Measurements from ENCODE around the gene NTM.

The NTM gene

DNA sequence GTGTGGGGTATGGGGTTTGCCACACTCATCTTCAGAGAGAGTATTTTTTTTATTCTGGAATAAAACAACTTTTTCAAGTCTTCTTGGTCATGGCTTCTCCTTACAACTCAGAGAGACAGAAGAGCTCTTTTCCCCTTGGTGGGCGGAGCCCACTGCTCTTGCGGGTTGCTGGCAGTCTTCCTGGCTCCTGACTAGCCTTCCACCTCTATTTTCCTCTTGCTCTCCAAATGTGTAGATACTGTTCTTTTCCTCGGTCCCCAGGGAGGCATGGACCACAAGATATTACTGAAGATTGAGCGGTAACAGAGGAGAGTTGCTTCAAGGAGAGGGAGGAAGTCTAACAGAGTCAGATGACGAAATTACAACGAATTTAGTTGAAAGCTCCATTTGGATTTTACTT is 210.6 kb downstream of the NTM start:
- no peak overlapping the region for H3K4me3 ChIP-seq (ENCODE audit: low read length)
- no peak for TF ChIP-seq ZNF274 (IDR thresholded peaks at IDR 0.05; ENCODE audit: low read depth, low read length)

DNA sequence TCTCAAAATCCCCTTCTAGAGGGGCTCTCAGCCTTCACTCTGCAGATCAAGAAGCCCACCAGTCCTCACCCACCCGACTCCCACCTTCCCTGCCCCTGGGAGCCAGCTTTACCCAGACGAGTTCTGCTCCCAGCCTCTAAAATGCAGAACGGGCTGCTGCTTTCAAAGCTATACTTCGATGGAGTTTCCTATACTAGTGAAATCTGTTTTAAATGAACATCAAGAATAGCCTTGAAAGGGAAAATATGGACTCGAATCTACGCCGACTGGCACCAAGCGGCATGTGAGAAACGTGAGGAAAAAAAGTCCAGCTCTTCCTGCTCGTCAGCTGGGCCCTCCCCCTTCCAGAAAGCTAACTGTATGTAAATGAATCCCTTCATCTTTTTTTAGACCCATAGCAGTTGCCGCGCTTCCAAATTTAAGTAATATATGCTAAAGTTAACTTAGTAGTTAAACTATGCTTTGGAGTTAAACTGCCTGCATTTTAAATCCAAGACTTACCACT is 211.7 kb downstream of the NTM start:
- no peak overlapping the region for H3K4me3 ChIP-seq (ENCODE audit: low read length)
- TF ChIP-seq ZNF274 (IDR thresholded peaks at IDR 0.05; ENCODE audit: low read depth, low read length), result no peak

DNA sequence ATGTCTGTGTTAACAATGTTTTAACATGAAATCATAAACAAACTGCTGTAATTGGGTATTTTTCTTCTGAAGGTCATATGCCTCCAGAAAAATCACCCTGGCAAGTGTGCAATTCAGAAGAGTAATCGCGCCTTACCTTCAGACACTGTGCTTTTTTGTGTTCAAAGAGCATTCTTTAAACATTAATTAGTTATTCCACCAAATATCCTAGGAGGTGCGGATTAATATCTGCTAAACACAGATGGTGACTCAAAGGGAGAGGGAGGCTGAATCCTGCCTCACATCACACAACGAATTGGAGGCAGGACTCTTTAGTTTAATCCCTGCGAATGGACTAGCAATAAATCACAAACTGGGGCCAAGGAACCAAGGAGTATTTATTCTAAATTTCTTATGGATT is 213.0 kb downstream of the NTM start:
- no peak overlapping the region for H3K4me3 ChIP-seq (ENCODE audit: low read length)
- no peak for TF ChIP-seq ZNF274 (IDR thresholded peaks at IDR 0.05; ENCODE audit: low read depth, low read length)

DNA sequence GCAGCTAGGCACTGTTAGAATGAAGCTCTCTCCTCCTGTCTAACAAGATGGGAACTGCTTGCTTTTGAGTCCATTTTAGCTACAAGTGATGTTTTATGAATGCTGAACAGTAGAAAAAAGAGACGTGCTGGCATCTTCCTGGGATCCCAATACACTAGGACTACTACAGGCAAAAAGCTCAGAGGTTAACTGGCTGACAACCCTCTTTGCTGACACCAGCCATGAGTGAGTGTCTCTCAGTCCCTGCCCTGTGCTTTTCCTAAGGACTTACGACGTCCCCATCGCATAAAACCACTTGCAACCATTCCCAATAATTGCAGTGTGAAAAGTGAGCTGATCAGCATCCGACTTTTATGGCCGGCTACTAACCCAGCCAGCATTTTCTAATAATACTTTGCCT is 213.5 kb downstream of the NTM start:
- no peak for TF ChIP-seq ZNF274 (IDR thresholded peaks at IDR 0.05; ENCODE audit: low read depth, low read length)
- no peak overlapping the region for H3K4me3 ChIP-seq (ENCODE audit: low read length)

DNA sequence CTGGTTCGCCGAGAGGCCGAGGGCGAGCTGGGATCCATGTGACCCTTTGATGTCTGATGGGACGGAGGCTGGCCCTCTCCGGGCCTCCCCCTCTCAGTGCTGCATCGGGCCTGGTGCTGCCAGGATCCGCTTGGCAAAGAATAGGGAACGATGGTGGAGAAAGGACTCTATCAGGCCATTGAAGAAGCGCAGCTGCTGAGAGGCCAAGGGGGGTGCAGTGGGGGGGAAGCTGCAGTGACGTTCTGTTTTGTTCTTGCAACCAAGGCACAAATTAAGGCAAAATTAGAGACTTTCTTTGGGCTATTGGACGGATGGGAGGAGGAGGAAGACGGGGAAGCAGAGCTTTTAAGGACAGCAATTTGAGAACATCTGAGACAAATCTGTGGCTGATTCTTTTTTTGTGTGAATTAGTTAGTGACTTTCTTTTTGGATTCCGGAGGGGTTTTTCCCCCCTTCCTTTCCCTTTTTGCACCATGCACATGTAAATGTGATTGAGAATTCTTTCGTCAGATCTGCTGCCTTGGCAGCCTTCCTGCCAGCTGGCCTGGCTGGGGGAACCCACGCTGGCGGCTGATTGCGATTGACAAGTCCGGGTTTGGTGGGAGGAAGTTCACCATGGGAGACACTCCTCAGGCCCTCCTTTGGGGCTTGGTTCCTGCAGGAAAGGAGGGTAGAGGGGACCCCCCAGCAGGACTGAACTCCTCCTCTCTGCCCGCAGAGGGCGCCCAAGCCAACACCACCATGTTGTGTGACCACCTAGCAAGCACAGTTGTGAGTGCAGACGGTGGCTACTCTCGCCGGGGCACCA is 214.6 kb downstream of the NTM start:
- no peak overlapping the region for H3K4me3 ChIP-seq (ENCODE audit: low read length)
- TF ChIP-seq ZNF274 (IDR thresholded peaks at IDR 0.05; ENCODE audit: low read depth, low read length), result no peak

DNA sequence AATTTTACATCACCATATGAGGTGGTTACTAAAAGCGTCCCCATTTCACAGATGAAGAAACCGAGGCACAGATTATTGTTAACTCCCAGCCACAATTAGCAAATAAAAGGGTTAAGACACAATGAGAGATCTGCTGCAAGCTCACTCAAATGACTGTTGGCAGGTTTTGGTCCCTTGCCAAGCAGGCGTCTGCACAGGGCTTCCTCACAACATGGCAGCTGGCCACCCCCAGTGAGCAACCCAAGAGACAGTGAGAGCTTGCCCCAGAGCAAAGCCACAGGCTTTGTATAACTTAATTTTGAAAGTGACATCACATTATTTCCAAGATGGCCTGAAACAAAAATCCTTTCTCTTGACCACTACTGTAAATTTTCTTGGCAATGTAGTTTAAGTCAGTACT is 217.6 kb downstream of the NTM start:
- no peak overlapping the region for H3K4me3 ChIP-seq (ENCODE audit: low read length)
- TF ChIP-seq ZNF274 (IDR thresholded peaks at IDR 0.05; ENCODE audit: low read depth, low read length), result no peak

DNA sequence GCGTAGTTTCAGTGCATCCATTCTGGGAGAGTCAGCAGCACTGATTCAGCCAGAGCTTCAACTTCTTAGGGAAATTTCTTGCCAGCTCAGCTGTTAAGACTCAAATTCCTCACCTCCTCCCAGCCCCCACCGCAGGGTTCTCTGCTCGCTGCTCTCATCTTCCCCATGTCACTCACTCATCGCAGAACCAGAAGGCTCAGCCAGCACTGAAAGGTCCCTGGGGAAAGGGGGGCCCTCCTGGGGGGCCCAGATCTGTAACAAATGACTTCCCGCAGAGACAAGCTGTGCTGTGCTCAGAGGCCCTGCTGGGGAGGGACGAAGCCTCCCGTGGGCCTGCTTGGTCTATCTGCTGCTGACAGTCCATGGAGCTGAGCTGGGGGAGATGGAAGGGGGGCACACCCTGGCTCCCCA is 220.6 kb downstream of the NTM start:
- TF ChIP-seq ZNF274 (IDR thresholded peaks at IDR 0.05; ENCODE audit: low read depth, low read length), result no peak
- no peak overlapping the region for H3K4me3 ChIP-seq (ENCODE audit: low read length)

DNA sequence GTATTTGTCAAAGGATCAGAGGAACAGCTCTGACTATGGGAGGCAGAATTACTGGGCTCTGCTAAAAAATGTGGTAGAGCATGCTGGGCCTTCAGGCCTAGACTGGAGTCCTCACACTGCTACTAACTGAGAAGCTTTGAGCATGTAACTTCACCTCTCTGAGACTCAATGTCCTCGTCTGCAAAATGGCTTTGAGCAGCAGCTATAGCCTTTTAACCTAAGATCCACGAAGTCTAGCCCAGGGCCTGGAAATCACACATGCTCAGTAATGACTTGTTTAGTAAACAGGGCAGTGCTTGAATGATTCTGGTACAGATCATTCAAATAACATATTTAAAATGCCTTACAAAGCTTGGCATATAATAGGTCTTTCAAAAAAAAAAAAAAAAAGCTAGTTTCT is 221.7 kb downstream of the NTM start:
- no peak overlapping the region for H3K4me3 ChIP-seq (ENCODE audit: low read length)
- no peak for TF ChIP-seq ZNF274 (IDR thresholded peaks at IDR 0.05; ENCODE audit: low read depth, low read length)

DNA sequence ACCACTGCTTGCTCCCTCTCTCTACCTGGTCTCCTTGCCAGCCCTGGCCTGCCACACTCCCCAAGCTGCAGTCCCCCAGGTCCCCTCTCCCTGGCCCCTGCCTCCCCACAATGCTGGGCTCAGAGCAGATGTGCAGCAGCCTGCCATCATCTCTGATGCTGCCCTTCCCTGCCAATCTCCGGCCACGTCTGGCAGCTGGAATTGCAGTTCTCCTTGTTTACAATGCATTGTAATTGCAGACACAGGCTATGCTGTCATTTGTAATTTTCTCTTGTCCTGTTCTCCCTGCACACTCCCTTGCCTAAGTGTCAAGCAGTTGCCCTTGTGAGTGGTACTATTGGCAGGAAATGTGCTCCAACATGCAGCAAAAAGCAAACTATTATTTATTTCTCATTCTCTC is 222.3 kb downstream of the NTM start:
- no peak for TF ChIP-seq ZNF274 (IDR thresholded peaks at IDR 0.05; ENCODE audit: low read depth, low read length)
- H3K4me3 ChIP-seq (ENCODE audit: low read length), result no peak overlapping the region

DNA sequence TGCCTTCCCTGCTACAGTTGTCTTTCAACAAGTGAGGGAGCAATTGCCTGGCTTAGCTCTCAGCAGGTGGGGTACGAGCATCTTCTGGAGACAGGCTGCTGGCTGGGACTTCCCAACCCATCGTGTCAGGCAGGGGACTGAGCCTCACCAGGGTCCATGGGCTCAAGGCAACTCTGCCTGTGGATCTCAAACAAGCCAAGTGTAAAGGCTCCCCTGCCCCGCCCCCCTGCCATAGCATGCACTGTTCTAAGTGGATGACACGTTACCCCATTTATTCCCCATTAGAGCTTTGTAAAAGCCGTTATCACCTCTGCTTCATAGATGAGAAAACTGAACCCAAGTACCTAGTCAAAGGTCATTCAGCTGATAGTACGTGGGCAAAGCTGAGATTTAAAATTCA is 222.9 kb downstream of the NTM start:
- no peak overlapping the region for H3K4me3 ChIP-seq (ENCODE audit: low read length)
- no peak for TF ChIP-seq ZNF274 (IDR thresholded peaks at IDR 0.05; ENCODE audit: low read depth, low read length)

DNA sequence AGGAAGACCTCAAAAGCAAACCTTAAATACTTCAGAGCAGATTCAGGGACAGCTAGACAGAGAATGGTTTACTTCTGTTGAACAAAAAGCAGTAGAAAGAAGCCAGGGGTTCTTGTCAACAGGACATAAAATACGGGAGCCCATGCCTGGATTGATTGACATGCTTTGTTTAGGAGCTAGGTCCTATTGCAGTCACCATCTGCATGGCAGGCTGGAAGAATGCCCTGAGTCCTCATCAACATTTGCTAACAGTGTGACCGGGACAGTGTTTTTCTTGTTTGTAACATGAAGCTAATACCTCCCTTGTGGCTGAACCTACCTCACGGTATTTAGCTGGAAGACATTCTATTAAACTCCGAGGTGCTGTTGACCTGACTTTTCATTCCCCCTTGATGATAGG is 225.4 kb downstream of the NTM start:
- H3K4me3 ChIP-seq (ENCODE audit: low read length), result no peak overlapping the region
- TF ChIP-seq ZNF274 (IDR thresholded peaks at IDR 0.05; ENCODE audit: low read depth, low read length), result no peak

DNA sequence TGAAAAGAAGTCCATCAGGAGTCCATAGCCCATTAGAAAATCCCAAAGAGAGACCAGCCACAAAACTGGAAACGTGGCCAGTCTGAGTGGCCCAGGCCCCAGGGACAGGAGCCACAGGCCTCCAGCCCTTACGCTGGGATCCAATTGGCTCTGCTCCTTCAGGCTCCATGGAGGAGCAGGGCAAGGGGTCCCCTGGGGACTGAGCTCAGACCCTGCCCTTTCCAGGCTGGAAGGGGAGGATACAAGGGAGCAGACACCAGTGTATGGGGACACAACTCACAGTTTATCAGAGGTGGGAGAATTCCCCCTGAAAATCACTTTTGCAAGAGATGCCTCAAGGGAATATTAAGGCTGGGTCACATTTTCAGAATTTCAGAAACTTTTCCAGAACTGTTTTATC is 227.5 kb downstream of the NTM start:
- no peak for TF ChIP-seq ZNF274 (IDR thresholded peaks at IDR 0.05; ENCODE audit: low read depth, low read length)
- H3K4me3 ChIP-seq (ENCODE audit: low read length), result no peak overlapping the region

DNA sequence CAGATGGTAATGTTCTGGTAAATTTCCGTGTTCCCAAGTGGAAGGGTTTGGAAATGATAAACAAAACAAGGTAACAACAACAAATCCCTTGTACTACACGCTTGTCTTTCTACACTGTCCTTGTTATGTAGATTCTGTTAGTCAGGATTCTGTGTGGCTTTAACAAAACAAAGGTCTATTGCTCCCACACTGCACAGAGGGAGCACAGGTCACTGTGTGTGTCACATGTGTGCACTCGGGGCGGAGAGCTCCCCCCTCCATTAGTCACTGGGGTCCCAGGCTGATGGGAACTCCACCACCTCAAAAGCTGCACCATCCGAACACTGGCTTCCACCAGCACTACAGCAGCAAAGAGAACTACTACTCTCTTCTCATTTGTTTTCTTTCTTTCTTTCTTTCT is 227.9 kb downstream of the NTM start:
- no peak overlapping the region for H3K4me3 ChIP-seq (ENCODE audit: low read length)
- TF ChIP-seq ZNF274 (IDR thresholded peaks at IDR 0.05; ENCODE audit: low read depth, low read length), result no peak

DNA sequence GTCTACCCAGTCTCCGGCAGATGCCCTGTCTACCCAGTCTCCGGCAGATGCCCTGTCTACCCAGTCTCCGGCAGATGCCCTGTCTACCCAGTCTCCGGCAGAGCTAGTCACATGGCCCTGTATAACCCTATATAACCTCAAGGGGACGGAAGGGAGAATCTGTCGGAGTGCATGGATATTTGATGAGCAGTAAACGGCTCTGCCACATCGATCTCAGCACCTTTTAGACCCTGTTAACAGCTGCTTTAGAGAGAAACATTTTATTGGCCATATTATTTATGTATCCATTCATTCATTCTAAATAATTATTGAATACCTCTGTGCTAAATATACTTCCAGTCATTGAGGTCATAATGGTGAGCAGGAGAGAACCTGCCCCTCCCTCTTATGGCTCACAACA is 228.9 kb downstream of the NTM start:
- TF ChIP-seq ZNF274 (IDR thresholded peaks at IDR 0.05; ENCODE audit: low read depth, low read length), result no peak
- H3K4me3 ChIP-seq (ENCODE audit: low read length), result no peak overlapping the region

DNA sequence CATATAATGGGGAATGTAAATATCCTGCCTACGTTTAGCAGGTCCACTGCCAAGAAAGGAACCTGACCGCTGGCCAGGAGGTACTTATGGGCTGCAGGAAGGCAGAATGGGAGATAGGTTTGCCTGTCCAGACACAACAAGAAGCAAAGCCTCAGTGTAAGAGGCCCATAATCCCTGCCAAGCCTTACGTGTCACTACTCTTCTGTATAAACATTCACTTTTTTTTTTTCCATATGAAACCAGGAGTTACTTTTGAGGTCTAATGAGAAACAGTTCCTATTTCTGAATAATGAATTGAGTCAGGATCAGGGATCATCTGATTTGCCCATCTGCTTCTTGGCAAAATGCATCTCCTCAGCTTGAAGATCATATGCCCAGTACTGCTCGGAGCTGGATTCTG is 230.2 kb downstream of the NTM start:
- H3K4me3 ChIP-seq (ENCODE audit: low read length), result no peak overlapping the region
- no peak for TF ChIP-seq ZNF274 (IDR thresholded peaks at IDR 0.05; ENCODE audit: low read depth, low read length)

DNA sequence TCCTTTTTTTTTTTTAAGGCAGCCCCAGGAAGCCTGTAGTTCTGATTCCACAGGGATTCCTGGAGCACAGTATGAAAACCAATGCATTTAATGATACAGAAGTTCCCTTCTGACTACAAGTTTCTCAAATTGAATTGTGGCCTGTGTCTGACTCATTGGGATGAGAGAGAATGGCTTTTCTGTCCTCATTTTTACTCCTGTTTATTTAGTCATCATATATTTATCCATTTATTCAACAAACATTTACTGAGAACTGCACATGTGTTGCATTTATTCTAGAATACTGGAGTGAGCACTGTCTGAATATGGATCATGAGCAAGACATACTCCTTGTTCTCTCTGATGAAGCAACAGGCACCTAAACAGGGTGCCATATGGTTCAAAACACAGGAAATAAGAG is 231.2 kb downstream of the NTM start:
- no peak overlapping the region for H3K4me3 ChIP-seq (ENCODE audit: low read length)
- TF ChIP-seq ZNF274 (IDR thresholded peaks at IDR 0.05; ENCODE audit: low read depth, low read length), result no peak
